Adrenal gland (tissue), 12 donors: Measurements from ENCODE around the gene GRM5. TPM values are rescaled to one million over a fixed set of nuclear protein-coding genes. Genes with fewer than 3 reads are reported as not detected.

ENCODE experiments used
- DNase-seq, 7 donors: peaks; one replicate each; pipeline ENCODE4 v3.0.0-alpha.2; 2019 to 2020
- H3K27ac ChIP-seq, 5 donors: fragments of 200-600 bp; sonication (generic) in 4 of 5; 1 replicate in 3 of 5; 2 replicates in 2 of 5; pipeline versions ENCODE4 v1.5.1 to v1.8.0; 2016 to 2020; ENCODE audit warnings: mild to moderate bottlenecking in 1 of 5
- H3K27me3 ChIP-seq: fragments of 200-600 bp; 2 replicates; pipeline ENCODE4 v1.8.0; 2021
- H3K36me3 ChIP-seq, 2 donors: fragments of 200-600 bp; replicated peaks in 1 of 2; 1 replicate in 1 of 2; 2 replicates in 1 of 2; pipeline versions ENCODE4 v1.5.1 to v1.8.0; 2018 to 2022
- H3K4me1 ChIP-seq, 2 donors: fragments of 200-600 bp; replicated peaks in 1 of 2; 1 replicate in 1 of 2; 2 replicates in 1 of 2; pipeline versions ENCODE4 v1.5.1 to v1.8.0; 2018 to 2021
- H3K4me3 ChIP-seq, 4 donors: fragments of 200-600 bp; sonication (generic) in 3 of 4; one replicate each; pipeline ENCODE4 v1.5.1; 2016 to 2018
- H3K9me3 ChIP-seq, 3 donors: fragments of 200-600 bp; sonication (generic) in 1 of 3; replicated peaks in 1 of 3; 1 replicate in 2 of 3; 2 replicates in 1 of 3; pipeline versions ENCODE4 v1.5.1 to v1.8.0; 2016 to 2021
- POLR2A ChIP-seq, 2 donors: fragments of 450-650 bp; IDR thresholded peaks; one replicate each; pipeline ENCODE4 v1.6.1; 2017; ENCODE audit warnings: antibody characterized with exemption in 2 of 2, mild to moderate bottlenecking in 2 of 2, moderate library complexity in 1 of 2
- WGBS, 4 donors: extraction: QIAGEN DNeasy Blood & Tissue Kit in 2 of 4; methylation state at CpG; one replicate each; pipeline versions ENCODE4 v1.1.5 to v1.1.7; 2013 to 2017; 5-methylcytosine and 5-hydroxymethylcytosine counted together
- intact Hi-C, 2 donors: fragments of 100-400 bp; cut with DNase I; formaldehyde crosslinking; loops; one replicate each; pipeline versions ENCODE4 v1.14.1 to v1.15.0; 2022 to 2023
- polyA plus RNA-seq, 3 donors: library from polyadenylated mRNA; stranded (reverse); fragments of 200-250 nt in 2 of 3; fragments of 350-450 nt in 1 of 3; fragmentation: Illumina TruSeq in 1 of 3; extraction: RNeasy Lipid Tissue Mini Kit (QIAGEN cat#74804) in 1 of 3; gene quantifications; one replicate each; pipeline ENCODE4 v1.2.3, GENCODE V29; 2013 to 2014
- total RNA-seq, 9 donors: library from RNA; depleted of rRNA in 4 of 9; stranded (reverse); fragments of >200 nt in 4 of 9; fragments of 120-200 nt in 1 of 9; fragmentation: NEBNext Ultra II Directional in 1 of 9; extraction: Animal tissue kit (Norgen Biotek cat#: 25700) in 1 of 9; gene quantifications; one replicate each; pipeline versions ENCODE4 v1.1.0 to v1.2.4, GENCODE V29; 2013 to 2023
- TF ChIP-seq, protein P1 (sequence below), 6 experiments: fragments of 450-650 bp in 4 of 6; fragments of 200-600 bp in 2 of 6; sonication (generic) in 1 of 6; IDR thresholded peaks; 1 replicate in 5 of 6; 2 replicates in 1 of 6; pipeline versions ENCODE4 v1.5.1 to v1.8.0; 2016 to 2021; ENCODE audit warnings: antibody characterized with exemption in 6 of 6, mild to moderate bottlenecking in 2 of 6, moderate library complexity in 1 of 6
- donor health status: healthy with polysubstance abuse.
- donor health status: Bipolar disorder and iron deficiency.
- donor health status: DM: yes; HTN: yes; CAD: no.
- donor health status: DM: no; HTN: no; CAD: no.
- donor health status: DM: no; HTN: no; CAD: no.
- donor health status: DM: yes; HTN: yes; CAD: no.

GRM5 gene
- total and polyA plus RNA-seq, 12 donors, result under 0.01 to 0.33 (median 0.17) TPM; not detected in 8

DNA sequence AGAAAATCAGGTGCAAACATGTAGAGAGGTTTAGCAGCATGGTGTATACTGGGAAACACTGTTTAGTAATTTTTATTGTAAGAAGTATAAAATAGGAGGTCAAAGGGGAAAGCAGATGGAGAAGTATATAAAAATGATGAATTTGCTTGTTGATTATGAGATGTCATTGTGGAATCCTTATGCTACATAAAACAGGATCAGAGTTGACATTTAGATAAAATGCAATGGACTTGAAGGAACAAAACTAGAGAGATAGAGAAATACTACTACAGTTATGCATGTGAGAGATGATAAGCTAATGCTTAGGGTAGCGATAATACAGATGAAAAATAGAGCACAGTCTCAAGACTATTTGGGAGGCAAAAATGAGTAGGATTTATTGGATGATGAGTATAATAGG, 536.4 kb downstream of the GRM5 start:
- Histone ChIP-seq H3K4me3 (no peak overlapping the region), H3K27me3 (peaks cover 11% of the 10 kb centered on the region), H3K27ac (no peak overlapping the region), H3K4me1 (no peaks in the 10 kb centered on the region), H3K9me3 (no peaks in the 10 kb centered on the region), H3K36me3 (no peaks in the 10 kb centered on the region)
- WGBS, 4 donors, result 90 to 100% (median 95%) methylated on average over 1 of the region's 1 CpG
- TF ChIP-seq, protein P1, sequence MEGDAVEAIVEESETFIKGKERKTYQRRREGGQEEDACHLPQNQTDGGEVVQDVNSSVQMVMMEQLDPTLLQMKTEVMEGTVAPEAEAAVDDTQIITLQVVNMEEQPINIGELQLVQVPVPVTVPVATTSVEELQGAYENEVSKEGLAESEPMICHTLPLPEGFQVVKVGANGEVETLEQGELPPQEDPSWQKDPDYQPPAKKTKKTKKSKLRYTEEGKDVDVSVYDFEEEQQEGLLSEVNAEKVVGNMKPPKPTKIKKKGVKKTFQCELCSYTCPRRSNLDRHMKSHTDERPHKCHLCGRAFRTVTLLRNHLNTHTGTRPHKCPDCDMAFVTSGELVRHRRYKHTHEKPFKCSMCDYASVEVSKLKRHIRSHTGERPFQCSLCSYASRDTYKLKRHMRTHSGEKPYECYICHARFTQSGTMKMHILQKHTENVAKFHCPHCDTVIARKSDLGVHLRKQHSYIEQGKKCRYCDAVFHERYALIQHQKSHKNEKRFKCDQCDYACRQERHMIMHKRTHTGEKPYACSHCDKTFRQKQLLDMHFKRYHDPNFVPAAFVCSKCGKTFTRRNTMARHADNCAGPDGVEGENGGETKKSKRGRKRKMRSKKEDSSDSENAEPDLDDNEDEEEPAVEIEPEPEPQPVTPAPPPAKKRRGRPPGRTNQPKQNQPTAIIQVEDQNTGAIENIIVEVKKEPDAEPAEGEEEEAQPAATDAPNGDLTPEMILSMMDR (IDR thresholded peaks at IDR 0.05), result no peak
- no peak for TF ChIP-seq POLR2A (IDR thresholded peaks at IDR 0.05)
- intact Hi-C loops, result no loop called here
- DNase-seq, result no peak

DNA sequence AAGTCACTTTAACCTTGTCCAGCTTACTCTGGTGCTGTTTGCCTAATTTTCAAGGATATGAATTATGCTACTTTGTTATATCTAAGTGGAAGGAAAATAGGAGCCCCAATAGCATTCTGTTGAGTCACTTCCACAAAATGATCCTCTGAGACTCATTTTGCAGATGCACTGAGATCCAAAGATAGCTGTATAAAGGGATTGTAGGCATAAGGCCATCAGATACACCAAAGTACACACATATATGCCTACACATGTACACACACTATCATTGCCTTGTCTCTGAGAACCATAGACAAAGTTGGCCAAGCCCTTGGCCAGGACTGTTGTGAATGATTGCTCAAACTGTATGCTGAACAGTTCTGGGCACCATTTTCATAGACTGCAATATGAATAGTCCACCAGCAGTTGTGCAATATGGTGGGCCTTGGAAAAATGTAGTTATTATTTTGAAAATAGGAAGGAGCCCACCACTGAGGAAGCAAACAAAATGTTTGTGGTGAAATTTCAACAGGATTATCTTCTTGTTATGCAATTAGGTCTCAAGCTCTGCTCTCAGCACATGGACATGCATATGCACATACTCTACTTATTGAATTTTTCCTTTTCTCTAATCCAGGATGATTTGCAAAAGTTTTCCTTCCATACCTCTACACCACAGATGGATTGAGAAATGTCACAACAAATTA, 542.3 kb downstream of the GRM5 start:
- intact Hi-C loops, result no loop called here
- no peak for DNase-seq
- no peak overlapping the region for H3K27ac ChIP-seq
- no peaks in the 10 kb centered on the region for H3K4me1 ChIP-seq
- no peak overlapping the region for H3K4me3 ChIP-seq
- no peaks in the 10 kb centered on the region for H3K36me3 ChIP-seq
- TF ChIP-seq, protein P1 (IDR thresholded peaks at IDR 0.05), result no peak
- no peak for TF ChIP-seq POLR2A (IDR thresholded peaks at IDR 0.05)
- peaks cover 6% of the 10 kb centered on the region for H3K27me3 ChIP-seq
- H3K9me3 ChIP-seq, result no peaks in the 10 kb centered on the region

DNA sequence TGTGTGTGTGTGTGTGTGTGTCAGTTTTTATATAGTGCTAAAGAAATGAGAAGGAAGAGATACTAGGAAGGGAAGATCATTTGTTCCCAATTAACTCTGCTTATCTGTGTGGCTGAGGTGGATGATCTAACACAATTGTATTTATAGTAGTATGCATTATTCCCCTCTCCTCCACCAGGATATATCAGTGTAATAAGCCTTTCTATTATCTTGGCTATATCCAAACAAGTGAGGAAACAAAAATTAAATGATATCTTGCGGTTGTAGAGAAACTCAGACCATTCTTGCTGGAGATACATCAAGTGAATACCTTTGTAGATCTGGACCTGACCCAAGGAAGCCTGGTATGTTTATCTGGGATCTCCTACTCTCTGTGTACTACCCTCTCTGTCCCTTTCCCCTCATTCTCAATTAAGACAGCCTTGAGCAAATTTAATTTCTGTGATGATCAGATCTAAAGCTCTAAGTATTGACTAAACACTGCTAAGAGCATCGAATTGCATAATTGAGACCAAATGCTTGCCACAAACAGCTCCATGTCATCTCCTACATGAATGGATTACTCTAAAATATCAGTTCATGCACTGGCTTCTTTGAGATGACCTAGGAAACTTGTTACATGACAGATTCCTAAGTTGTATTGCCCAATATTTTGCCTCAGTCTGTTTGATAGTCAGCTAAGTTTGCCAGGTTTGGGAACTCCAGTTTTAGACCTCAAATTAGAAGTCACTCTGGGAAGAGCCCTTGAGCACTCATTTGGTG, 543.0 kb downstream of the GRM5 start:
- intact Hi-C loops, result no loop called here
- Histone ChIP-seq H3K4me3 (no peak overlapping the region), H3K27ac (no peak overlapping the region), H3K36me3 (no peaks in the 10 kb centered on the region), H3K27me3 (peaks cover 6% of the 10 kb centered on the region), H3K9me3 (no peaks in the 10 kb centered on the region), H3K4me1 (no peaks in the 10 kb centered on the region)
- no peak for TF ChIP-seq POLR2A (IDR thresholded peaks at IDR 0.05)
- TF ChIP-seq, protein P1 (IDR thresholded peaks at IDR 0.05), result no peak
- no peak for DNase-seq
- WGBS, 4 donors, result 75 to 88% (median 80%) methylated on average over 2 of the region's 2 CpGs

DNA sequence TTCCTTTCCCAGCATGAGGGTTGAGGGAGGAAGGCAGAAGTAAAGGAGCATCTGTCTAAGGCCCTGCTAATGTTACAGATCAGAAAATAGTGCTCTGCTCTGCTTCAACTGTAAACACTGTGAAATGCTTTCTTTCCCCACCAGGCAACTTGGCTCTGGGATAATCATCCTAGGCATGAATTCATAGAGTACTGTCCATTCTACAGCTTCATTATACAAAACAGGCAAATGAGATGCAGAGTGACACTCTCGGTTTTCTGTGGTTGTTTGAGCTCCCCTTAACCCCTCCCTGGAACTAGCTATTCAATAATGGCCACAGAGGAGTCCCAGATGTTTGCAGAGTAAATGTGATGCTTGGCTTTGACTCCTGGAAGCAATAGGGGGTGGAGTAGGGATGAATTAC, 544.0 kb downstream of the GRM5 start:
- Histone ChIP-seq H3K27ac (no peak overlapping the region), H3K36me3 (no peaks in the 10 kb centered on the region), H3K4me1 (no peaks in the 10 kb centered on the region), H3K9me3 (no peaks in the 10 kb centered on the region), H3K27me3 (peaks cover 3% of the 10 kb centered on the region), H3K4me3 (no peak overlapping the region)
- intact Hi-C loops, result no loop called here
- 40 to 77% (median 72%) methylated on average over 1 of the region's 1 CpG for WGBS, 4 donors
- no peak for DNase-seq
- TF ChIP-seq, protein P1 (IDR thresholded peaks at IDR 0.05), result no peak
- TF ChIP-seq POLR2A (IDR thresholded peaks at IDR 0.05), result no peak
